Astrocyte of the spinal cord (primary cell): ENCODE results near the gene TRIM29.
A peak's percentile ranks its signal among the peaks of the same experiment; 100 is the strongest.
"Not testable (repeated sequence)": the region's sequence is repeated elsewhere in the genome, so short reads cannot be mapped to it uniquely, and the experiment has no call there.

Experiments used
- DNase-seq: peaks from one replicate; pipeline ENCODE4 v3.0.0; 2011; ENCODE audit warnings: low read depth, low spot score
- H3K4me3 ChIP-seq: 2 replicates; pipeline ENCODE4 v1.5.1; 2011; ENCODE audit warnings: low read depth, mild to moderate bottlenecking, low read length, moderate library complexity
- in situ Hi-C: cut with HindIII; loops from 2 replicates; pipeline ENCODE4 v1.10.0; 2017; ENCODE audit warnings: low sequenced_read_pairs
- TF ChIP-seq, protein P1 (sequence below): IDR thresholded peaks from 2 replicates; pipeline ENCODE4 v1.5.1; 2012; ENCODE audit warnings: low read depth, mild to moderate bottlenecking, low read length, inconsistent platforms

The TRIM29 gene

DNA sequence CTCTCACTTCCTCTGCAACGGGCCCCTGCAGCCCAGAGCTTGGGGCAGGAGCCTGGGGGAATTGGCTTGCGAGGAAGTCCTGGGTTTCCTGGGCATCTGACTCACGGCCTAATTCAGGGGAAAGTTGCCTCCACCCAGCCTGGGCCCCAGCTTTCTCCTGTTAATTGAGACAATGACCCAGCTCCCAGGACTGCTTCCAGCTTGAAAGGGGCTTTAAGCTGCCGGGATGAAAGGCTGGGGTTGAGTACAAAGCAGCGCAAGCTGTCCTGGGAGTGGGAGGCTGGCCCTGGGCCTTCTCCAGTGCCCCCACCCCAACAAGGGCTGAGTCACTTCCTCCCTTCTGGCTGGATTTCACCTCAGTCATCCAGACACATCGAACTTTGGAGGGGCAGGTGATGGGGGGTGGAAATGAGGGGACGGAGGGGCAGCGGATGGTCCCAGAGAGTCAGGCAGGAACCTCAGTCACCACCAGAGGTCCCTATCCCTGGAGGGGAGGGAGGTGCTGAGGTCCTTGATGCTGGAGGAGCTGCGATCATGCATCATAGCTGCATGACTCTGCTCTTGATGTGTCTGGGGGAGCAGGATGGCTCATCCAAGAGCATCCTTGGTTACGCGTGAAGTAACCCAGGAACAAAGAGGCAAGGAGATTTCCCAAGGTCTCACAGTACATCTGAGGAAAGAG lies 42.8 kb upstream of the TRIM29 start:
- peak; percentile 27 for DNase-seq
- H3K4me3 ChIP-seq = no peak overlapping the region
- TF ChIP-seq, protein P1, sequence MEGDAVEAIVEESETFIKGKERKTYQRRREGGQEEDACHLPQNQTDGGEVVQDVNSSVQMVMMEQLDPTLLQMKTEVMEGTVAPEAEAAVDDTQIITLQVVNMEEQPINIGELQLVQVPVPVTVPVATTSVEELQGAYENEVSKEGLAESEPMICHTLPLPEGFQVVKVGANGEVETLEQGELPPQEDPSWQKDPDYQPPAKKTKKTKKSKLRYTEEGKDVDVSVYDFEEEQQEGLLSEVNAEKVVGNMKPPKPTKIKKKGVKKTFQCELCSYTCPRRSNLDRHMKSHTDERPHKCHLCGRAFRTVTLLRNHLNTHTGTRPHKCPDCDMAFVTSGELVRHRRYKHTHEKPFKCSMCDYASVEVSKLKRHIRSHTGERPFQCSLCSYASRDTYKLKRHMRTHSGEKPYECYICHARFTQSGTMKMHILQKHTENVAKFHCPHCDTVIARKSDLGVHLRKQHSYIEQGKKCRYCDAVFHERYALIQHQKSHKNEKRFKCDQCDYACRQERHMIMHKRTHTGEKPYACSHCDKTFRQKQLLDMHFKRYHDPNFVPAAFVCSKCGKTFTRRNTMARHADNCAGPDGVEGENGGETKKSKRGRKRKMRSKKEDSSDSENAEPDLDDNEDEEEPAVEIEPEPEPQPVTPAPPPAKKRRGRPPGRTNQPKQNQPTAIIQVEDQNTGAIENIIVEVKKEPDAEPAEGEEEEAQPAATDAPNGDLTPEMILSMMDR = peak; percentile 40
- in situ Hi-C loops = no loop called here

DNA sequence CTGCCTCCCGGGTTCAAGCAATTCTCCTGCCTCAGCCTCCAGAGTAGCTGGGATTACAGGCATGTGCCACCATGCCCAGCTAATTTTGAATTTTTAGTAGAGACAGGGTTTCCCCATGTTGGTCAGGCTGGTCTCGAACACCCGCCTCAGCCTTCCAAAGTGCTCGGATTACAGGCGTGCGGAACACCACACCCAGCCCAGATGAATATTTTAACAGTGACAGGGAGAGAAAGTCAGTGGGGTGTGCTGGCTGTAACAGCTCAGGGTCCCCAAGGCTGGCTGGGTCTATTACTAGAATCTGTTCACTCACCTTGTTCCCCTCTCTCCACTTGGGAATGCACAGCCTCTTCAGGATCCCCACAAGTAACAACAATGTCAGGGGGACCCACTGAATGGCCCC lies 42.1 kb upstream of the TRIM29 start:
- DNase-seq, in situ Hi-C loops, H3K4me3 ChIP-seq: not testable (repeated sequence)

DNA sequence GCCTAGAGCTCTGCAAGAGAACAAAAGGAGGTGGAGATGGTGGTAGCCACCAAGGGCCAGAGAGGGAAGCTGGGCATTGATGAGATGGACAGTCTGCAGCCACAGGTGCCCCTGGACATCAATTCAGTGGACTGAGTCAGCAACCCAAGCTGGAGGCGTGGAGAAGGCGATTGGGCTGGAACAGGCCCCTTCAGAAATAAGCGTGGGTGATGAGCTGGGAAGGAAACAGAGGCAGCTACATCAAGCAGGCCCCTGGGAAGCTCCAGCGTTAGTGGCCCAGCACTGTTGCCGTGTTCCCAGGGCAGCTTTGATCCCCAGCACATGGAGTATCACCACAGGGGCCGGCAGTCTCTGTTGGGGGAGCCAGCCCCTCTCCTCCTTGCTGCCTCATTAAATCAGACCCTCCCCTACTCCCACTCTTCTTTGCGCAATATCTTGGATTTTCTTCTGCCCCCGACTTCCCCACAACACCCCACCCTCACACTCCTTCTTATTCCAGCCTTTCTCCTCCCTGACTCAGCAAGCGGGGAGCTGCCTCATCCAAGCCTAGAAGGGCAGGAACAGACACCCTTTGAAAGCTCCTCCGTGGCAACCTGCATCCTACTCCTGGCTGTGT lies 41.3 kb upstream of the TRIM29 start:
- no peak for DNase-seq
- H3K4me3 ChIP-seq = no peak overlapping the region
- in situ Hi-C loops = no loop called here
- TF ChIP-seq, protein P1 = no peak

DNA sequence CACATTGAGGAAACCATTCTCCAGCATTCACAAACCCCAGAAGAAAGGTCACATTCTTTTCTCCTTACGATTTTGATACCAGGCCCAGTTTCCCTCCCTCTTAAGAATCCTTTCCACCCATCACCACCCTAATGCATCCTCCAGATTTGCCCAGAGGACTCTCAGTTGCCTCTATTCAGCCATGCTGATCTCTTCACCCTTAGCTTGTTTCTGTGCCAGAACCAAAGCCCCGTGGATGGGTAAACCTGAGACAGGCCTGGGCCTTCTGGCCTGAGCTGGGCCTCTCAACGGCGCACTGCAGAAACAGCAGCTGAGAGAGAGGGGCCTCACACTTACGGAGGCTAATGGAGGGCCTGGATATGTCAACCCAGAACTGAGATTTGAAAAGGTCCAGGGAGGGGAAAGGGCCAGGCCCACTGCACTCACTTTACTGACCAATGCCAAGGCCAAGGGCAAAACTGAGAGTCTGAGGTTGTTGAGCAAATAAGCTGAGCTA lies 40.7 kb upstream of the TRIM29 start:
- no peak for DNase-seq
- TF ChIP-seq, protein P1 = no peak
- H3K4me3 ChIP-seq = no peak overlapping the region
- in situ Hi-C loops = no loop called here

DNA sequence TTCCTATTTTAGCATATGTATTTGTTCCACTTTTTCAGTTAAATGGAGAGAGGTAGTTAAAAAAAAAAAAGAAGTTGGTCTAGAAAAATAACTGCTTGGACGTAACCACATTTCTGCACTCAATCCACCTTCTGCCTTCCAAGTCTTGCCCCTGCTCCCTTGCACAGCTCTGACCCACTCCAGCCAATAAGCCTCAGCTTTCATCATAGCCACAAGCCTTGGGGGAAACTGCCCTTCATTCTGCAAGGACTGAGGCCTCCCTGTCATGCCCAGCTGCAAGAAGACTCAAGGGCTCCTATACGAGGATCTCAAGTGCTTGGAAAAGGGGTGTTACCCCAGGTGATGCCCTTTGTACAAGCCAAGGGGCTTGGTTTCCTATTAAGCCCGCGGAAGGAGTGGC lies 37.0 kb upstream of the TRIM29 start:
- in situ Hi-C loops = no loop called here
- TF ChIP-seq, protein P1 = no peak
- DNase-seq = no peak
- no peak overlapping the region for H3K4me3 ChIP-seq

DNA sequence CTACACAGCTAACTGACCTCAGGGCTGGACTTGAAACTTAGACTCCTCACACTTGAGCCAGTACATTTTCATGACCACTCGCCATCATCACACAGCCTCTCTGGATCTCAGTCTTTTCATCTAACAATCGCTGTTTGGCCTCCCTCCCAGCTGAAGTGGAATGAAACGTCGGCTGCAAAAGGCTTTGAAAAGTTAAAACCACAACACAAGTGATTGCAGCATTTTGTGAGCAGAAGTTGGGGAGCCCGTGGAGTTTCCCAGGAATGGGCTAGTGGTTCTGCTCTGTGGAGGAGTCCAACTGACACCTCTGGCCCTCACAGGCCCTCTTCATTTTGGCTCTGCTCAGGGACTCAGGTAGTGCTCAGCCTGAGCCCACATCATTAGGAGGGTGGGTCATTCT lies 35.9 kb upstream of the TRIM29 start:
- DNase-seq = no peak
- TF ChIP-seq, protein P1 = no peak
- H3K4me3 ChIP-seq = no peak overlapping the region
- in situ Hi-C loops = no loop called here

DNA sequence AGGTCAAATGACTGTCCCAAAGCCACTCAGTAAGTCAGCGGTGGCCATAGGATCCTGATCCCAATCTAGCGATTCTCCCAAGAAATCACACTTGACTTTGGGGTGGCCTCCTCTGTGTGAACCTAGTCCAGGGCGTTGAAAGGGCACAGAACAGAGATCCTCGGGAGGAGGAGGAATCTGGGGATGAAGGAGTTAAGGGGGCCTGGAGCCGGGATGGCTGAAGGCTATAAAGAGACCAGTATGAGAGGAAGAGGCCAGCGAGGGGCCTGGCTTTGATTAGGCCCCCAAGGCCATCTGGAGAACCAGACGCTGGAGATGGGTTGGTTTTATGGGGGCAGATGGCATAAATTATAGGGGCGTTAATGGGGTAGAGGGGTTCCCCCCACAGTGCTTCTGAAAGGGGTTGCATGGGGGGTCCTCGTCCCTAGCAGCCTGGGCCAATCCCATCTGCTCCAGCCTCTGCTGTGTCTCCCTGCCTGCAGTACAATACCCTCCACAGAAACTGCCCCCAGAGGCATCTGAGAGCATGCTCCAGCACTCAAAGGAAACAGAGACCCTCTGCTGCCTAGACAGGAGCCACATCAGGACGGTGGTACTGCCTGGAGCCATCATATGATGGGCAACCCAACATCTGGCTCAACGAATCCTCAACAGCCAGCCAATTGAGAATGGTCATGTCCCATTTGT lies 35.2 kb upstream of the TRIM29 start:
- DNase-seq = no peak
- in situ Hi-C loops = no loop called here
- no peak overlapping the region for H3K4me3 ChIP-seq
- TF ChIP-seq, protein P1 = no peak
